A549 (cell line): ENCODE data around the gene ZNF804B.

Experiments used
- POLR2A ChIP-seq: IDR thresholded peaks from 2 replicates; pipeline ENCODE4 v1.6.1; 2012; ENCODE audit warnings: mild to moderate bottlenecking, low read length
- ZNF302 ChIP-seq: fragments of 250-450 bp; sonication (Bioruptor Pico); IDR thresholded peaks from 2 replicates; pipeline ENCODE4 v1.9.0; 2021; ENCODE audit warnings: inconsistent platforms, mild to moderate bottlenecking, moderate library complexity
- TF ChIP-seq, protein P1 (sequence below): fragments of >200 bp; sonication (Bioruptor Twin); formaldehyde crosslinking; IDR thresholded peaks from 3 replicates; pipeline ENCODE4 v1.5.1; 2016

DNA sequence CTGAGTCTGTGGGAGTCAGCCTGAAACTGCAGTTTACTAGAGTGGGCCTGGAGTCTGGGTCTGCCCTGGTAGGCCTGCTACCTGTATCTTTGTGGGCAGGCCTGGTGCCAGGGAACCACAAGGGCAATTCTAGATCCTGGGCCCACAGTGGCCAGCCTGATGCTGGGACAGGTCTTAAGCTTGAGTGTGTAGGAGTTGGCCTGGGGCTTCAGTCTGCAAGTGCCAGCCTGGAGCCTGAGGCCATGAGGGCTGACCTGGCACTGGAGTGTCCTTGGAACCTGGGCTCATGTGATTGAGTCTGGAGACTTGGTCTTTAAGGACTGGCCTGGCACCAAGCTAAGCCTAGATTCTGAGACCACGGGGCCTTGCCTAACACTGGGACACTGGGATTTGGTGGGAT, 281.7 kb downstream of the ZNF804B start:
- TF ChIP-seq ZNF302: no peak
- no peak for TF ChIP-seq POLR2A
- TF ChIP-seq, protein P1, sequence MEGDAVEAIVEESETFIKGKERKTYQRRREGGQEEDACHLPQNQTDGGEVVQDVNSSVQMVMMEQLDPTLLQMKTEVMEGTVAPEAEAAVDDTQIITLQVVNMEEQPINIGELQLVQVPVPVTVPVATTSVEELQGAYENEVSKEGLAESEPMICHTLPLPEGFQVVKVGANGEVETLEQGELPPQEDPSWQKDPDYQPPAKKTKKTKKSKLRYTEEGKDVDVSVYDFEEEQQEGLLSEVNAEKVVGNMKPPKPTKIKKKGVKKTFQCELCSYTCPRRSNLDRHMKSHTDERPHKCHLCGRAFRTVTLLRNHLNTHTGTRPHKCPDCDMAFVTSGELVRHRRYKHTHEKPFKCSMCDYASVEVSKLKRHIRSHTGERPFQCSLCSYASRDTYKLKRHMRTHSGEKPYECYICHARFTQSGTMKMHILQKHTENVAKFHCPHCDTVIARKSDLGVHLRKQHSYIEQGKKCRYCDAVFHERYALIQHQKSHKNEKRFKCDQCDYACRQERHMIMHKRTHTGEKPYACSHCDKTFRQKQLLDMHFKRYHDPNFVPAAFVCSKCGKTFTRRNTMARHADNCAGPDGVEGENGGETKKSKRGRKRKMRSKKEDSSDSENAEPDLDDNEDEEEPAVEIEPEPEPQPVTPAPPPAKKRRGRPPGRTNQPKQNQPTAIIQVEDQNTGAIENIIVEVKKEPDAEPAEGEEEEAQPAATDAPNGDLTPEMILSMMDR: no peak
